Heart right ventricle (tissue), 16 donors: Measurements from ENCODE around the gene CRIP3. TPM values are rescaled to one million over a fixed set of nuclear protein-coding genes. Genes with fewer than 3 reads are reported as not detected.
A peak's percentile ranks its signal among the peaks of the same experiment; 100 is the strongest.

Experiments
- ATAC-seq, 8 donors: fragments of 200-7000 bp; cut with Tn5 transposase; one replicate each; pipeline ENCODE4 v1.9.1; 2020; ENCODE audit warnings: mild to moderate bottlenecking in 8 of 8, moderate library complexity in 8 of 8, moderate number of reproducible peaks in 1 of 8
- DNase-seq, 2 donors: peaks; one replicate each; pipeline ENCODE4 v3.0.0-alpha.2; 2020
- H3K27ac ChIP-seq, 10 donors: fragments of 200-600 bp; sonication (generic) in 2 of 10; one replicate each; pipeline versions ENCODE4 v1.5.0 to v1.8.0; 2020 to 2022; ENCODE audit warnings: mild to moderate bottlenecking in 3 of 10
- H3K27me3 ChIP-seq, 7 donors: fragments of 200-600 bp; one replicate each; pipeline ENCODE4 v1.8.0; 2021 to 2022; ENCODE audit warnings: mild to moderate bottlenecking in 2 of 7
- H3K36me3 ChIP-seq, 9 donors: fragments of 200-600 bp; sonication (generic) in 1 of 9; one replicate each; pipeline versions ENCODE4 v1.5.0 to v1.8.0; 2020 to 2022; ENCODE audit warnings: mild to moderate bottlenecking in 2 of 9
- H3K4me1 ChIP-seq, 9 donors: fragments of 200-600 bp; sonication (generic) in 1 of 9; one replicate each; pipeline versions ENCODE4 v1.5.0 to v1.8.0; 2020 to 2022; ENCODE audit warnings: mild to moderate bottlenecking in 4 of 9
- H3K4me3 ChIP-seq, 10 donors: fragments of 200-600 bp; sonication (generic) in 2 of 10; one replicate each; pipeline versions ENCODE4 v1.5.0 to v1.8.0; 2020 to 2022; ENCODE audit warnings: mild to moderate bottlenecking in 7 of 10, moderate library complexity in 2 of 10
- H3K9me3 ChIP-seq, 11 donors: fragments of 200-600 bp in 10 of 11; sonication (generic) in 2 of 11; one replicate each; pipeline versions ENCODE4 v1.5.0 to v1.8.0; 2013 to 2022; ENCODE audit warnings: mild to moderate bottlenecking in 2 of 11, control low read depth in 1 of 11, moderate library complexity in 1 of 11
- WGBS, 2 donors: extraction: QIAGEN DNeasy Blood & Tissue Kit; methylation state at CpG; one replicate each; pipeline ENCODE4 v1.1.7; 2013; ENCODE audit warnings: inconsistent platforms in 1 of 2; 5-methylcytosine and 5-hydroxymethylcytosine counted together
- intact Hi-C, 10 donors: fragments of 100-400 bp; cut with DNase I; formaldehyde crosslinking; loops; one replicate each; pipeline versions ENCODE4 v1.11.1 to v1.14.2; 2022
- polyA plus RNA-seq, 2 donors: library from polyadenylated mRNA; stranded (reverse); fragments of 200-250 nt; gene quantifications; one replicate each; pipeline ENCODE4 v1.2.3, GENCODE V29; 2013
- total RNA-seq, 10 donors: library from RNA; stranded (reverse); fragmentation: NEBNext Ultra II Directional in 3 of 10; extraction: Animal tissue kit (Norgen Biotek cat#: 25700) in 3 of 10; gene quantifications; one replicate each; pipeline versions ENCODE4 v1.2.1 to v1.2.4, GENCODE V29; 2021 to 2023
- TF ChIP-seq, protein P1 (sequence below), 9 donors: fragments of 200-600 bp; sonication (generic) in 2 of 9; IDR thresholded peaks; one replicate each; pipeline versions ENCODE4 v1.5.0 to v1.8.0; 2021 to 2022; ENCODE audit warnings: antibody characterized with exemption in 9 of 9, mild to moderate bottlenecking in 5 of 9, moderate library complexity in 1 of 9
- donor health status: Arrhythmogenic right ventricular cardiomyopathy.
- donor health status: ischemic (EF 13 %, LVEDD 7.1; RV severe dilation, severe dysfunction).
- donor health status: healthy with polysubstance abuse.
- donor health status: DM: no; HTN: yes; CAD: no.
- donor health status: DM: no; HTN: no; CAD: no.
- donor health status: ischemic (EF 25% LVEDD 6.9; RV normal size, moderate dysfunction).
- donor health status: ischemic (EF 25% LVEDD 5.7; RV mildly dilated, moderate dysfunction).
- donor health status: healthy.
- donor health status: DM: yes; HTN: yes; CAD: no.
- donor health status: Ischemic cardiomyopathy.
- donor health status: ischemic (EF 35%, LVEDD 5.7; RV mildly dilated, moderate dysfunction).
- donor health status: nonischemic (EF 11% LVEDD 7.7; RV severe dilation, severe dysfunction).
- donor health status: DM: yes; HTN: yes; CAD: no.
- donor health status: PGD.
- donor health status: ischemic (EF 29% LVEDD 5.4; RV normal size, mild dysfunction).
- donor health status: nonischemic (EF 23%, LVEDD 6.1; RV moderate dilation, normal function).

The CRIP3 gene
- total and polyA plus RNA-seq, 12 donors = 2.7 to 84.5 (median 26.3) TPM

DNA sequence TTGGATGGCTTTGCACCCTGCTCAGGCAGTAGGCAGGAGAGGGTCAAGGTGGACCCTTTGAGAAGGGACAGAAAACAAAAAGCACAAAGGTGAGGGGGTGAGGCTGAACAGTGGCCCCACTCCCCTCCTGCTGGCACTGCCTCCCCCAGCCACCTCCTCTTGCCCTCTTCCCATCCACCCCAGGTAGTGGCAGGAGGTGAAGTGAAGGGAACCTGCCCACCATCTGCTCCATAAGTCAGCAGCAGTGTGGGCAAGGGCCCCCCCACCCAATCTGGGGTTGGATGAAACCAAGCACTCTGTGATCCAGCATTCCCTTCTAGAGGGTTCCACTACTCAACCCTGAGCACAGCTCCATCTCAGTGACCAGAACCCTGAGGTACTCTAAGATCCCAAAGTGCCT, 36.7 kb downstream of the CRIP3 start:
- H3K27me3 ChIP-seq = peaks cover 3 to 76% (median 34%) of the 10 kb centered on the region in 7 donors
- TF ChIP-seq, protein P1, sequence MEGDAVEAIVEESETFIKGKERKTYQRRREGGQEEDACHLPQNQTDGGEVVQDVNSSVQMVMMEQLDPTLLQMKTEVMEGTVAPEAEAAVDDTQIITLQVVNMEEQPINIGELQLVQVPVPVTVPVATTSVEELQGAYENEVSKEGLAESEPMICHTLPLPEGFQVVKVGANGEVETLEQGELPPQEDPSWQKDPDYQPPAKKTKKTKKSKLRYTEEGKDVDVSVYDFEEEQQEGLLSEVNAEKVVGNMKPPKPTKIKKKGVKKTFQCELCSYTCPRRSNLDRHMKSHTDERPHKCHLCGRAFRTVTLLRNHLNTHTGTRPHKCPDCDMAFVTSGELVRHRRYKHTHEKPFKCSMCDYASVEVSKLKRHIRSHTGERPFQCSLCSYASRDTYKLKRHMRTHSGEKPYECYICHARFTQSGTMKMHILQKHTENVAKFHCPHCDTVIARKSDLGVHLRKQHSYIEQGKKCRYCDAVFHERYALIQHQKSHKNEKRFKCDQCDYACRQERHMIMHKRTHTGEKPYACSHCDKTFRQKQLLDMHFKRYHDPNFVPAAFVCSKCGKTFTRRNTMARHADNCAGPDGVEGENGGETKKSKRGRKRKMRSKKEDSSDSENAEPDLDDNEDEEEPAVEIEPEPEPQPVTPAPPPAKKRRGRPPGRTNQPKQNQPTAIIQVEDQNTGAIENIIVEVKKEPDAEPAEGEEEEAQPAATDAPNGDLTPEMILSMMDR (IDR thresholded peaks at IDR 0.05) = no peak
- intact Hi-C loops = loop anchor here in 1 of 10 donors (10.0 kb wide), 1 partner anchor 63 kb away; no protein-coding TSS in a partner anchor
- DNase-seq = no peak
- no peak overlapping the region for H3K27ac ChIP-seq
- peaks cover 8 to 52% (median 33%) of the 10 kb centered on the region in 9 donors for H3K4me1 ChIP-seq
- no peaks in the 10 kb centered on the region for H3K9me3 ChIP-seq
- no peak overlapping the region for H3K4me3 ChIP-seq
- no peaks in the 10 kb centered on the region for H3K36me3 ChIP-seq
- ATAC-seq = no peak

GRCh38 chr6:43271103-43271815, 37.4 kb downstream of the CRIP3 start:
- Histone ChIP-seq H3K4me1 (peaks cover 8 to 50% (median 32%) of the 10 kb centered on the region in 9 donors), H3K9me3 (no peaks in the 10 kb centered on the region), H3K4me3 (no peak overlapping the region), H3K27me3 (peaks cover 3 to 69% (median 29%) of the 10 kb centered on the region in 7 donors), H3K36me3 (no peaks in the 10 kb centered on the region), H3K27ac (peak overlapping the region in 2 of 10 donors; percentile 43 to 68)
- intact Hi-C loops = loop anchor here in 1 of 10 donors (10.0 kb wide), 1 partner anchor 64 kb away; no protein-coding TSS in a partner anchor
- 84 to 85% methylated on average over 8 of the region's 8 CpGs for WGBS, 2 donors
- no peak for ATAC-seq
- TF ChIP-seq, protein P1 (IDR thresholded peaks at IDR 0.05) = no peak
- no peak for DNase-seq

GRCh38 chr6:43269273-43270007, 39.2 kb downstream of the CRIP3 start:
- H3K9me3 ChIP-seq = no peaks in the 10 kb centered on the region
- H3K36me3 ChIP-seq = no peaks in the 10 kb centered on the region
- WGBS, 2 donors = 6% methylated on average over 43 to 44 of the region's 44 CpGs
- DNase-seq (peak; percentile 25 to 48), ATAC-seq (peak; percentile 21 to 53 (median 42))
- peaks cover 0 to 51% (median 14%) of the 10 kb centered on the region in 7 donors for H3K27me3 ChIP-seq
- H3K27ac ChIP-seq = peak overlapping the region in 9 of 10 donors; percentile 41 to 84 (median 73)
- TF ChIP-seq, protein P1 (IDR thresholded peaks at IDR 0.05) = no peak
- peak overlapping the region in 9 of 10 donors; percentile 1 to 46 (median 31) for H3K4me3 ChIP-seq
- peaks cover 6 to 37% (median 23%) of the 10 kb centered on the region in 9 donors for H3K4me1 ChIP-seq
- intact Hi-C loops = loop anchor here in 7 of 10 donors (2.0 to 10.0 kb wide), 6 partner anchors 59 to 245 kb away; partner anchors contain the start of genes LRRC73 (in 1 of the 7), POLR1C (in 1 of the 7) and YIPF3 (in 1 of the 7)

- Histone ChIP-seq H3K27ac (peak overlapping the region in 9 of 10 donors; percentile 62 to 84 (median 73)), H3K36me3 (no peaks in the 10 kb centered on the region), H3K9me3 (no peaks in the 10 kb centered on the region), H3K27me3 (peaks cover 0 to 45% (median 9%) of the 10 kb centered on the region in 7 donors), H3K4me3 (peak overlapping the region in 3 of 10 donors; percentile 29 to 46 (median 31)), H3K4me1 (peaks cover 6 to 37% (median 23%) of the 10 kb centered on the region in 9 donors)
- TF ChIP-seq, protein P1 (IDR thresholded peaks at IDR 0.05) = no peak
- 61 to 67% methylated on average over 10 of the region's 10 CpGs for WGBS, 2 donors
- intact Hi-C loops = loop anchor here in 7 of 10 donors (2.0 to 10.0 kb wide), 6 partner anchors 60 to 246 kb away; partner anchors contain the start of genes LRRC73 (in 1 of the 7), POLR1C (in 1 of the 7) and YIPF3 (in 1 of the 7)
- ATAC-seq = peak in 1 of 8 donors; percentile 1
- no peak for DNase-seq
Measured at GRCh38 chr6:43268782-43269272, 39.8 kb downstream of the CRIP3 start.
